Kidney glomerular epithelial cell (primary cell): Measurements from ENCODE around the gene LCMT2.

Experiments
- DNase-seq: peaks from one replicate; lab custom pipeline; 2025; lab: John Stamatoyannopoulos, UW

The LCMT2 gene

GRCh38 chr15:43329960-43330779 lies at the start of gene LCMT2:
TSS of gene LCMT2 (minus strand) at chr15:43330573. CDS start at chr15:43330489, 84 bp downstream.
- peak; percentile 90 for DNase-seq

- no peak for DNase-seq
Observed at GRCh38 chr15:43378601-43379000, 48.2 kb upstream of the LCMT2 start.

GRCh38 chr15:43376017-43376705 lies 45.8 kb upstream of the LCMT2 start:
- DNase-seq, result no peak

- DNase-seq, result peak; percentile 41
Observed at GRCh38 chr15:43370975-43371974, 40.9 kb upstream of the LCMT2 start, which contains the start of the genes TUBGCP4 and ZSCAN29. TSS of gene TUBGCP4 (plus strand) at chr15:43371101. CDS start at chr15:43371355, 254 bp downstream. TSS of gene ZSCAN29 (minus strand) at chr15:43371043. CDS start at chr15:43369913, 1,130 bp downstream.

- no peak for DNase-seq
Observed at GRCh38 chr15:43370310-43370974, 40.1 kb upstream of the LCMT2 start.

GRCh38 chr15:43361313-43361903 lies 31.0 kb upstream of the LCMT2 start:
- DNase-seq, result no peak

- DNase-seq, result no peak
Observed at GRCh38 chr15:43360821-43361220, 30.4 kb upstream of the LCMT2 start.

GRCh38 chr15:43352693-43353382 lies 22.5 kb upstream of the LCMT2 start:
- no peak for DNase-seq

- DNase-seq, result no peak
Observed at GRCh38 chr15:43347114-43347513, 16.7 kb upstream of the LCMT2 start.

GRCh38 chr15:43346305-43346704 lies 15.9 kb upstream of the LCMT2 start:
- no peak for DNase-seq

GRCh38 chr15:43330780-43331087 lies 361 bp upstream of the LCMT2 start:
- DNase-seq, result no peak

- no peak for DNase-seq
Observed at GRCh38 chr15:43329217-43329959, 985 bp downstream of the LCMT2 start.

- no peak for DNase-seq
Observed at GRCh38 chr15:43325039-43325684, 5.2 kb downstream of the LCMT2 start.

- no peak for DNase-seq
Observed at GRCh38 chr15:43318990-43319771, 11.2 kb downstream of the LCMT2 start.

- DNase-seq, result peak; percentile 30
Observed at GRCh38 chr15:43317566-43318184, 12.7 kb downstream of the LCMT2 start.

- DNase-seq, result no peak
Observed at GRCh38 chr15:43316971-43317346, 13.4 kb downstream of the LCMT2 start.

GRCh38 chr15:43316016-43316970 lies 14.1 kb downstream of the LCMT2 start:
- peak; percentile 13 for DNase-seq
